GM18870 (cell line): ENCODE data around the gene BMX.

Experiments
- ATAC-seq: cut with Tn5 transposase; IDR thresholded peaks from one replicate; pipeline ENCODE4 v1.9.1; 2021; ENCODE audit warnings: moderate library complexity; ENCODE audit not compliant: unreplicated experiment

BMX gene

DNA sequence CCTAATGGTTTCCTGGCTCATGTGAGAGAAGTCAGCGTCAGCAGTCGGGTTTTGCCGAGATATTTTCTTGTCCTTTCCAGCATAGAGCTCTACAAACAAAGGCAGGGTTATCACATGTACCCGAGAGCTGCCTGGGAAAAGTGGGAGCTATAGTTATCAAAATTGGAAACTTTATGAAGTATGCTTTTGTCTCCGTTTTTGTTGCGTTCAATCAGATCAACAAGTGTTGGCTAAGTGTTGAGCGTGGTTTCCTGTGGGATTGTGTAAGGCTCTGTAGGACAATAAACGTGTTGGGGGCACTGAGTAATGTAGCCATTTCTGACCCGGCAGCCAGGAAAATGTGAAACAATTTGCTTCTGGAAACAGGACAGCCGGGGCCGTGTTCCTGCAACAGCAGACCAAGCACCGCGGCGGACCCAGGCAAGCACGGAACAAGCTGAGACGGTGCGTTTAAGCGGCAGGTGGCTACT lies at the start of gene BMX:
Gene BMX, plus strand, starts transcription at position 311 of the 470 bp plus-strand sequence. CDS start 7,547 bp downstream, outside the sequence.
- no peak for ATAC-seq

DNA sequence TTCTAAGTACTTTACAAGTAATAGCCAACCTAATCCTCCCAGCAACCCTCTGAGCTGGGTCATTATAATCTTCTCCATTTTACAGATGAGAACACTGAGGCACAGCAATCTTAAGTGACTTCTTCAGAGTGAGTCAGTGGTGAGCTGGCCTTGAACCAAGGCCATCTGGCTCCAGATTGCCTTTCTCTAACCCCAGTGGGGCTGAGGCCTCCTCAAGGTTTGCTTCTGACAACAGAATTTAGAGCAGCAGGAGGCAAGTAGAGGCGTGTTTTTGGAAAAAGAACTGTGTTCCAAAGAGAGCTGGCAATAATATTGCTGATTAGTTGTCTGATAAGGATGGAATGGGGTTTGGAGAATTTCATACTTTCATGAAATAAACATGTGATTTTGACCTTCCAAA lies 48.7 kb upstream of the BMX start:
- no peak for ATAC-seq

DNA sequence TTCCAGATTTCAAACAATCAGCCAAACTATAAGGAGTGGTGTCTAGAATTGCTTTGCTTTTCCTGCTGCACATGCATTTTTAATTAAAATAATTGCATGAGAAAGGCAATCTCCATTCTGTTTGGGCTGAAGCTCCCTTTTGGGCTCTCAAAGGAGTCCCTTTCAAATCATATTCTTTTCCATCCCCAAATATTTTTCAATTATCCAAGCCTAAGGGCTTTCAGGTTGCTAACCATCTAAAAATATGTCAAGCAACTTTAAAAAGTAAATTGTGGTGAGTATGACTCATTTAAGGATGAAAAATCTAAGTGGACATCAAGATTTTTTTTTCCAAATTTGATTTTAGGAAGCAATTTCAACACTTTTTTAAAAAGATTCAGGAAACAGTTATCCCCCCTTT lies 35.9 kb upstream of the BMX start:
- no peak for ATAC-seq

DNA sequence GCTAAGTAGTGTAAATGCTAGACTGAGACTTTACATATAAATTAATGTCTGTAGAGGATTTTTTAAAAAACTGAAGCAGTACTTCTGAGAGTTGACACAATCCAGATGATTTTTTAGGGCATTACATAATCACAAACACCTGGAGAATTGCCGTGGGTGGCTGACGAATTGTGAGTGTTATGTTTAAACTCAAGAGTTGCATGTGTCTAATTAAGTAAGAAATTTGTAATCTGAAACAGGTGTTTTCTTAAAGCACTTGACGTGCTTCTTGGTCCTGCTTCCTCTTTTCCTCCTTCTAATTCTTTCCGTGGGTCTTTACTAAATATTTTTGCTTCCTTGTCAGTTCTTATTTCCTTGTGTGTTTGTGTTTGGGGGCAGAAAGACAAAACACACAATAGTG lies 35.3 kb upstream of the BMX start:
- peak; percentile 62 for ATAC-seq

DNA sequence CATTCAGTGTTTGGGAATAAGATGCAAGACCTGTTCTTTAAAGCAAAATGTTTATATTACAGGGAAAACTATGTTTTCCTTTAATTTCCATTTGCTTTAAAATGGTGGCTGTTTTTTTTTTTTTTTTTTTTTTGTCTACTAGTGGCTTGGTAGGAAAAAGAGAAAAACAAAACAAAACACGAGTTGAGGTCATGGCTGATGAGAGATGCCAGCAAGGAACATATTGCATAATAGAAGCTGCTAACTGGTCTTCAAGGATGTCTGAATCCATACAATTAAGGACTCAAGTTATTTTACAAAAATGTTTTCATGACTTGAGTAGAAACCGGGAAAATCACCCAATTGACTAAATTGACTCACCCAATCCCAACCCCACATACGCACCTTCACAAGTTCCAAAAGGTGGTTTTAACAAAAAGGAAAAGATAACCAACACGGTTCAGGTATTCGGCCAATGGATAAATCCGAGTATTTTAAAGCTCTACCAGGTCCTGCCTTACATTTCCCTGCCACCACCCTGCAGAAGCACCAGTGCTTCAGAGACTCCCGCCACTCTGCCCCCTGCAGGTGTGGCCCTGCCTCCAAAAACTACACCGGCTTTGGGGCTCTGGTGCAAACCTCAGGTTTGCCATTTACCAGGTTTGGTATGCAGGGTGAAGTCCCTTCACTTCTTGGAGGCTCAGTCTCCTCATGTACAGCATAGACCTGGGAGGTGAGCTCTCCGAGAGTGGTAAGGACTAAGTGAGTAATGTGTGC lies 34.5 kb upstream of the BMX start:
- no peak for ATAC-seq

DNA sequence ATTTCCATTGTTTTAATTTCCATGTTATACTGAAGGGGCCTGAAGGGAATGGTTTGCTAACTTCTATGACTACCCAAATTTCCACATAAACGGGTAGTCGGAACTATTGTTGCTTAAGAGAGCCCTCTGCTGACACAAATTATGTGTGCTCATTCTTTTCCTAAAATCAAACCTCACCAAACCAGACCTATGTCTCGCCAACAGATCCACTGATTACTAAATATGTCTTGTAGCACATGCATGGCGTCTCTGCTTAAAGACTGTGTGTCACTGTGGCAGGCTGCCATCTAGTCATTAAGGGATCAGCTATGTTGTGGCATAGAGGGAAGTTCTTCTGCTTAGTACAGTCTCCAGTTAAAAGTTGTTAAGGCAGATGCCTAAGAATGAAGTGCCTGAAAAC lies 32.6 kb upstream of the BMX start:
- ATAC-seq, result no peak

DNA sequence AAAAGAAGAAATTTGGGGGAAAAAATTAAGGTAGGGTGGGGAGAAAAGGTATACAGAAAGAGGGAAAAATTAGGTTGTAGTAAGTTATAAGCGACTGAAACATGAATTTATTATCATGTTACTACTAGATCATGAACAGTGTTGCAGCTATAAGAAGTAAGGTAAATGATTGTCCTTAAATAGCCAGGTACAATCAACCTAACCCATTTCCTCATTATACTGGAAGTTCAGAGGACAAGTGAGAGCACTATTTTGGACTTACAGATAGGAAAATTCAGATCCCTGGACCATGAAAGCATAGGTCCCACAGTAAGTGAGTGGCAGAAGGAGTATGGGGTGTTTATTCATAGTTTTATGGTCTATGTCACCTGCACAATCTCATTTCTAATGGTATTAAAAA lies 31.0 kb upstream of the BMX start:
- ATAC-seq, result no peak

DNA sequence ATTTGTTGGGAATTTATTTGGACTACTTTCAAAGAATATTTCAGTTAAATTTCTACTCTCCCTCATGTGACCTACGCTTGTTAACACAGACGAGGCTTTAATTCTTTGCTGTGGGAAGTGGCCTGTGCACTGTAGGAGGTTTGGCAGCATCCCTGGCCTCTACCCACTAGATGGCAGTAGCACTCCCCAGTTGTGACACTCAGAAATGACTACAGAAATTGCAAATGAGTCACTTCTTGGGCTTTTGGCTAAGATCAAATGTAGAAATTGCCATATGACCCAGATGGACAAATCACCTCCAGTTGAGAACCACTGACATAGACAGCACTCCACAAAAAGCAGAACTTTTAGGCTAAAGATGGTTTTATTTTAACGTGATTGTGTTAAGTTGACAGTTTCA lies 29.6 kb upstream of the BMX start:
- peak; percentile 58 for ATAC-seq

DNA sequence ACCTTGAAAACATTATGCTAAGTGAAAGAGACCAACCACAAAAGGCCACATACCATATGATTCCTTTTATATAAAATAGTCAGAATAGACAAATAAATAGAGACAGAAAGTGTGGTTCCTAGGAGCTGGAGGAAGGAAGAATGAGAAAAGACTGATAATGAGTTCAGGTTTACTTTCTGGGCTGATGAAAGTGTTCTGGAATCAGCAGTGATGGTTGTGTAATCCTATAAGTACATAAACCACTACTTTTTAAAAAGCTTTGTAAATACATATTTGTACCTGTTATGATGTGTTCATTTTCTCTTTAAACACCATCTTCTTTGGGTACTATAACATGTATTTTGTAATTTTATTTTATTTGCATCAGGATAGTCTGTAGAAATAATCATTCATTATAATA lies 28.1 kb upstream of the BMX start:
- no peak for ATAC-seq

DNA sequence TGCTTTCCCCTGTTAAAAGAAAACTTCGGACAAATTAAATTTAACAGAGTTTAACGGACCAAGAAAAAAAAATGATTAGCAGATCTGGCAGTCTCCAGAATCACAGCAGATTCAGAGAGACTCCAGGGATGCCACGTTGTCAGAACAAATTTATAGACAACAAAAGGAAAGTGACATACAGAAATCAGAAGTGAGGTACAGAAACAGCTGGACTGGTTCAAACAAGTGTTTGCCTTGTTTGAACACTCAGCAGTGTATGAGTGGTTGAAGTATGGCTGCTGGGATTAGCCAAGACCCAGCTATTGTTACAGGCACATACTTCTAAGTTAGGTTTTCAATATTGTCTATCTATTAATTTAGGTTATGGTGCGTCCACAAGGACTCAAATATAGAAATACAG lies 26.6 kb upstream of the BMX start:
- ATAC-seq, result no peak

DNA sequence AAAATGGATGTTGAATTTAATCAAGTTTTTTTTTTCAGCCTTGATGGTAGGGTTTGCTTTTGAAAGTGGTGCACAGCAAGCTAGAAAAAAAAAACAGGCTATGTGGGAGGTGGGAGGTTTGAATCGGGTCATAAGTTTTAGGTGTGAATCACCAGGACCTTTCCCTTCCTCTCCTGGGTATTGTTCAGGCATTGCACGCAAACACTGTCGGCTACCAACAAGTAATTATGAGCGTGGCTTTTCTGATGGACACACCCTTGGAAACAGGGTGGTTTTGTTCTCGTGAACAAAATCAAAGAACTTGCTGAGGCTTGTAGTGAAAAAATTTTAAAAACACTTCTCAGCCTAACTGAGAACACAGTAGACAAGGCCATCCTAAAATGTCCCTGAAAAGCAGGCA lies 25.6 kb upstream of the BMX start:
- no peak for ATAC-seq

DNA sequence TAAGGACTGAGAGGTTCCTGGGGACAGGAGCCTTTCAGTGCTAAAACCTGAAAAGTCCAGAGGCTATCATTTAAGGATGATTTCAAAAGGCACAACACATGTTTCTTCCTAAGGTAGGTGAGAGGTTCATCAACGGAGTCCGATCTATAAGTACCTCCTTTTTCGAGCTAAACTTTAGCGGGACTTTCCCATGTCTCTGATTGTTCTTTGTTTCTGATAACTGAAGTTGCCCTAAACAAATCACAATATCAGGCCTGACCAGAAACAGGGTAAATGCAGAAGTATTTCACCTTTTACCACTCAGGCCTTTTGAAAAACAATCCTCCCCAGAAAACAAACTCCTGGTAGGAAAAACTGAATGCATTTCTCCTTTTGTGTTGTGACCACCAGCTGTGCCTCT lies 25.1 kb upstream of the BMX start:
- ATAC-seq, result no peak

DNA sequence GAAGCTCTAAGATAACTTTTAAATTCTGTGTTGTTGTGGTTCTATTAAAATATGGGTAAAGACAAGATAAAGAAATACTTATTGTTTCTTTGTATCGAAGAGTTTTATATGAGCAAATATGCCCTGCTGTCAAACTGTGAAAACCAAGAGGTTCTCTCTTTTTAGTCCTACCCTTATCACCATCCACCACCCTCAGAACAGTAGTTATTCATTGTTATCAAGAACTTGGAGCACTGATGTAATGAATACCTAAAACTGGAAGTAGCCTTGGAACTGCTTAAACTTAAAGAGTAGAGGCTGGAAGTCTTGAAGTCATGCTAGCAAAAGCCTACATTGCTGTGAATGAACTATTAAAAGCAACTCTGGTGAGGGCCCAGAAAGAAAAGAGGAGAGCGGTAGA lies 16.7 kb upstream of the BMX start:
- ATAC-seq, result no peak

DNA sequence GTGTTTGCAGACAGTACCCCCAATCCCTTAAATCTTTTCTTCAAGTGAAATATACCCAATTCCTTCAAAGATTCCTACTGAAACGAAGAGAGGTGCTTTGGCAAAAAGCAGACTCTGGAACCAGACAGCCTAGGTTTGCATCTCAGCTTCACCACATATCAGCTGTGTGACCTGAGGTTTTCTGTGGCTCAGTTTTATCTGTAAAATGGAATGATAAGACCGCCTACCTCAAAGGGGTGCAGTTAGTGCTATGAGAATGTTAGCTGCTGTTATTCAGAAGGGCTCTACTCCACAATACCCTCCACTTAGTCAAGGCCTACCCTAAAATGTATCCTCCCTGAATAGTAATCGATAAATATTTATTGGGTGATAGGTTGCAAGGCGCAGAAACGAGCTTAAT lies 8.1 kb upstream of the BMX start:
- no peak for ATAC-seq

DNA sequence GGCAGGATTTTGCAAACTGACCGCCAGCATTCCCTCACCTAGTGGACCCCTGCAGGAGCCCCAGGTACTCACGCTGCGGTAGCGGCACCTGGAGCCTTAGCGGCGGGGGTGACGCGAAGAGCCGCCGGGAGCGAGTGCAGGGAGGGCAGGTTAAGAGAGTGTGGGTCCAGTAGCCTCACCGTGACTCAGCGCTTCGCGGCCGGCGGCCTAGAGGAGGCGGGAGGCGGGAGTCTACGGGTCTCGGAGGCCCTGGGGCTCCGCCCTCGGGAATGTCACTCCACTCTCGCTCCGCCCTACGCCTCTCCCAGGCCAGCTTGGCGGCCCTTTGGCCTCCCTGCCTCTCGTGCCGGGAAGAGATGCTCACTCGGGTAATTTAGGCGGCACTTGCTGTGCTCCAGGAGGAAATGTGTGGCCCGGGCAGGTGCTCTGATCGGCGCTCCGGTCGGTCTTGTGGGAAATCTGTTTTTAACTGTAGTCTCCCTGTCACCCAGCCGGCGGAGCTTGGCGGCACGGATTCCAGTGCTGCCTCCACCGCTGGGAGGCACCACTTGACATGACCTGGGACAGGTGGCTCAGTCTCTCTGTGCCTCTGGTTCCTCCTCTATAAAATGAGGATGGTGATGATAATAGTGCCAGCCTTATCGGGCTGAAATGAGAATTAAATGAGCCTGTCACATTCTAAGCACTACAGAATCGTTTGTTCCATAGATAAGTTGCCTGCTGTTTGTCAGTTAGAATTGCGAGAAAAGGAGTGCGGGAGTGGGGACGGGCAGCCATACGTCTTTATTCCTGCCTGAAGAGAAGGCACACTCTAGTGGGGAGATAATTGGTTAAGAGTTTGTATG lies 7.3 kb upstream of the BMX start, which contains the start of gene PIR:
Gene PIR, minus strand, starts transcription at position 216 of the 845 bp plus-strand sequence. CDS start 2,076 bp downstream, outside the sequence.
- peak; percentile 86 for ATAC-seq

DNA sequence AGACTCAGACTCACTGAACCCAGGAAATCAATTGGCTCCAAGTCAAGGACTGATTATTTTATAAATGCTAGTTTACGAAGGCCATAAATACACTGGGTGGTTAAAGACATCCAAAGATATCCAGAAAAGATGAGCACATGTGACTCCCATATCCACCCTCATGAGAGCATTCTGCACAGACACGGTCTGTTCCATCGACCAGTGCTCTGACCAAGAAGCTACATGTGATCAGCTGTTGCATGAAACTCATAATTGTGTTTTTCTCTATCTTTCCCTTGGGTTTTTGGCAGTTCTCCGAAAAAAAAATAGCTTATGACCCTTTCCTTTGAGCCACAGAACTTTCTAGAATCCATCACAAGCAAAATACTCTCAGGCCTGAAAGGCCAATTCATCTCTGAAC lies 4.8 kb upstream of the BMX start:
- no peak for ATAC-seq

DNA sequence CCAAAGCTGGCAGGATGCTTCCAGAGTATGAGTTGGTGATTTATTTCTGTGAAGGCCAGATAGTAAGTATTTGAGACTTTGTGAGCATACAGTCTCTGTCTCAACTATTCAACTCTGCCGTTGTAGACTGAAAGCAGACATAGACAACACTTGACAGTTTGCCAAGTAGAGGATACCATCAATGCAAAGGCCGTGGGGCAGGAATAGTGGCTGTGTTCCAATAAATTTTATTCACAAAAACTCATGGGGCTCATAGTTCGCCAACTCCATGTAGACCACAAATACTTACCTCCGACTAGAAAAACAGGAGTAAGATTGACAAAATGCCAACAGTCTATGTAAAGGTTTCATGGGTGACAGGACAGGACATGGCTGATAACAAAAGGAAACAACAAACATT lies 3.8 kb upstream of the BMX start:
- no peak for ATAC-seq

DNA sequence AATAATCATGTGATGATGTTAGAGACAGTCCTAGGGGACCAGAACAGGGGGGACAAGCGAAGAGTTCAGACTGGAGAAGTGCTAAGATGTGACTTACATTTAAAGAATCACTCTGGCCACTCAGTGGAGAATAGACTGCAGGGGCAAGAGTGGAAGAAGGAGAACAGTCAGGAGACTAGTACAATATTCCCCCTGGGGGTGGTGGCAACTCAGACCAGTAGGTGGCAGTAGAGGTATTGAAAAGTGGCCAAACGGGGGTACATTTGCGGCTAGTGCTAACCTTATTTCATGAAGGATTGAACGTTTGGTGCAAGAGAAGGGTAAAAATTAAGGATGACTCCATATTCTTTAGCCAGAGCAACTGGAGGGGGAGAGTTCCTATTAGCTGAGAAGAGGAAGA lies 2.7 kb upstream of the BMX start:
- no peak for ATAC-seq

DNA sequence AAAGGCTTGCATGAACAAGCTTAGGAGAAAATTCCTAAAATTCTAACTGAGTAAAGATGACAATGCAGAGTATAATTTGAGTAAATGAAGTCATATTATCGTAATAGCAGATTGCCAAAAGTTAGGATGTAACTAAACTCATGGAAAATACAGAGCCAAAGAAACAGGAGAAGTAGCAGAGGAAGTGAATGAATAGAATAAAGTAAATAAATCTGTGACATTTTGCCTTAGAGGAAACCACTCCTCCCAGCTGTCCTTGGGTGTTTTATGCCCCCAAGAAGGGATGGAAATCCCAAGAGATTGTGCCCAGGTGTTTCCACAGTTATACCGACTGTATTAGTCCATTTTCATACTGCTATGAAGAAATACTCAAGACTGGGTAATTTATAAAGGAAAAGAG lies 1.9 kb upstream of the BMX start:
- no peak for ATAC-seq

DNA sequence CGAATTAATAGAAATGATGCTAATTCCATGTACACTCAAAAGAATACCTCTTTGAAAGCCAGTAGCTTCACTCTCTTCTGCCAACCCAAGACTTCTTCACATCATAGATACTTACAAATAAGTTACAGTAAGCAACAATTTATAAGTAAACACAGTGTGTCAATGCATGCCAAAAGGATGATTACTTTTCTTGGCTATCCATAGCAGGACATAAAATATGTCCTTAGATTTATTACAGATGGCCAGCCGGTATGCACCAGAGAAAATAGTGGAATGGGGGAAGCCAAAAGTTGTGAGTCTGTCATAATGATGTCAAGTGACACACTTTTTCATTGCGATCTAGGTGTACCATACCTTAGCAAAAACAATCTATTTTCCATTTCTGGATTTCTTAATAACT lies 631 bp upstream of the BMX start:
- ATAC-seq, result no peak

DNA sequence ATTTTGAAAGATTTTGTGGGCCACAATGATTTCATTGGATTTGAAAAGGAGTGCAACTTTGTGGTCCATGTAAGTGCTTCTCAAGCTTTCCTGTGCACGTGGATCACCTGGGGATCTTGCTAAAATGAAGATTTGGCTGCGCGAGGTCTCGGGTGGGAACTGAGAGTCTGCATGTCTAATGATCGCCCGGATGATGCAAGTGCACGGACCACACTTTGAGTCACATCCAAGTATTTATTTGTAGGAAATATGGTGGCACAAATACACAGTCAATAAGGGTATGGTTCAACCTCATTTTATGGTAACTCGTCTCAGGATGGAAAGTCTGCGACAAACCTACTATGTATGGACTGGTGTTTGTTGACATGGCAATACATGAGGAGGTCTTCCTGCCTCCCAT lies 899 bp downstream of the BMX start:
- no peak for ATAC-seq

DNA sequence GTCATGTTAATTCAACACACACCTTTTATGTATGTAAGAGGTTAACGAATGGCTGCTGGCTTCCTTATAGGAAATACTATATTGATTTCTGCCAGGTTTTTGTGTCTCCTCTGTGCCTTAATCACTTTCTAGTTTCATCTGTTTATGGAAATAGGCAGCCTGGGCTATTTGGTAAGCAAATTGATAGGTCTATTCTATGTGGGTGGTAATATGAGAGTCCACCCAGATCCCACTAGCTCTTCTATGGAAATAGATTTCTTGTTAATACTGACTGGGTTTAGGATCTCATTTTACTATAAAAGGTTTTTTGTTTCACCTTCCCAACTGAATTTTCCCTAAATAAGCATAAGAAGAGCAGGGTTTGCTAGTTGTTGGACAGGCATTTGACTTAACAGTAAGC lies 4.1 kb downstream of the BMX start:
- ATAC-seq, result no peak
